HG03060 (cell line): ENCODE results near the gene ANKRD49.
"Not testable (repeated sequence)": the region's sequence is repeated elsewhere in the genome, so short reads cannot be mapped to it uniquely, and the experiment has no call there.

ENCODE experiments used
- ATAC-seq: cut with Tn5 transposase; IDR thresholded peaks from one replicate; pipeline ENCODE4 v1.9.1; 2021; ENCODE audit warnings: low read depth, moderate number of reproducible peaks; ENCODE audit not compliant: unreplicated experiment

ANKRD49 gene

DNA sequence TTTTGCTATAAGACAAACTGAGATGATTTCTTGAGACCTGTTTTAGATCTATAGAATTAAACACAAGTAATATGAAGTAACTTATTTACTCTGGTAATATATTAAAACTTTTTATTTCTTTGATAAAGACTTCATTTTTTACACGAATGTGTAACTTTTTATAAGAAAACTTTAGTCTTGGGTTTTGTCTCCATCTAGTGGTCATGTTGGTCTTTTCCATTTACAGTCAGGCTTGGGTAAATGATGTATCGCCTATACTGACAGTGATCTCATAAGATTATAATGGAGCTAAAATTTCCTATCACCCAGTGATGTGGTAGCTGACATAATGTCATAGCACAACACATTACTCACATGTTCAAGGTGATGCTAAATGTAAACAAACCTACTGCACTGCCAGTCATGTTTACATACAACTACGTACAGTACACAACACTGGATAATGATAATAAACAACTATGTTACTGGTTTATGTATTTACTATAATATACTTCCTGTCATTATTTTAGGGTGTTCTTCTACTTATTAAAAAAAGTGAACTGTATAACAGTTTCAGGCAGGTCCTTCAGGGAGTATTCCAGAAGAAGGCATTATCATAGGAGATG lies 11.0 kb downstream of the ANKRD49 start:
- ATAC-seq = no peak

DNA sequence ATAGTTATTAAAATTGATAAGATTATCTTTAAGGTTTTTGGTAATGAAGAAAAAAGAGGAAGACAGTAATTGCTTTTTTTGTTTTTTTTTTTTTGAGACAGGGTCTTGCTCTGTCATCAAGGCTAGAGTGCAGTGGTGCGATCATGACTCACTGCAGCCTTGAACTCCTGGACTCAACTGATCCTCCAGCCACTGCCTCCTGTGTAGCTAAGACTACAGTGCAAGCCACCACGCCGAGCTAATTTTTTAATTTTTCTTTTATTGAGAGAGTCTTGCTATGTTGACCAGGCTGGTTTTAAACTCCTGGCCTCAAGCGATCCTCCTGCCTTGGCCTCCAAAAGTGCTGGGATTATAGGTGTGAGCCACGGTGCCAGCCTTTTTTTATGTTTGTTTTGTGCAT lies 12.7 kb downstream of the ANKRD49 start:
- ATAC-seq = not testable (repeated sequence)

DNA sequence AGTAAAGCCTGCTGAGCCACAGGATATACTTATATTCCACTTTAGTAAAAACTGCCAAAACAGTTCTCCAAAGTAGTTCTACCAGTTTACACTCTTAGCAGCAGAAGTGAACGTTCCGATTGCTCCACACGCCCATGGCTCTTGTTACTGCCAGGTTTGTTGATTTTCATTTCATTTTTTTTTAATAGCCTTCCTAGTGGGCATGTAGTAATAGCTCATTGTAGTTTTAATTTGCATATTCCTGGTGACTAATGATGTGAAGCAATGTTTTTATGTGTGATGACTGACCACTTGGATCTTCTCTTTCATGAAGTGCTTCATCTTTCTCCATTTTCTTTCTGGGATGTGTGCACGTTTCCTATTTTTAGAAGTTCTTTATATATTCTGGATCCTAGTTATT lies 13.7 kb downstream of the ANKRD49 start:
- no peak for ATAC-seq

DNA sequence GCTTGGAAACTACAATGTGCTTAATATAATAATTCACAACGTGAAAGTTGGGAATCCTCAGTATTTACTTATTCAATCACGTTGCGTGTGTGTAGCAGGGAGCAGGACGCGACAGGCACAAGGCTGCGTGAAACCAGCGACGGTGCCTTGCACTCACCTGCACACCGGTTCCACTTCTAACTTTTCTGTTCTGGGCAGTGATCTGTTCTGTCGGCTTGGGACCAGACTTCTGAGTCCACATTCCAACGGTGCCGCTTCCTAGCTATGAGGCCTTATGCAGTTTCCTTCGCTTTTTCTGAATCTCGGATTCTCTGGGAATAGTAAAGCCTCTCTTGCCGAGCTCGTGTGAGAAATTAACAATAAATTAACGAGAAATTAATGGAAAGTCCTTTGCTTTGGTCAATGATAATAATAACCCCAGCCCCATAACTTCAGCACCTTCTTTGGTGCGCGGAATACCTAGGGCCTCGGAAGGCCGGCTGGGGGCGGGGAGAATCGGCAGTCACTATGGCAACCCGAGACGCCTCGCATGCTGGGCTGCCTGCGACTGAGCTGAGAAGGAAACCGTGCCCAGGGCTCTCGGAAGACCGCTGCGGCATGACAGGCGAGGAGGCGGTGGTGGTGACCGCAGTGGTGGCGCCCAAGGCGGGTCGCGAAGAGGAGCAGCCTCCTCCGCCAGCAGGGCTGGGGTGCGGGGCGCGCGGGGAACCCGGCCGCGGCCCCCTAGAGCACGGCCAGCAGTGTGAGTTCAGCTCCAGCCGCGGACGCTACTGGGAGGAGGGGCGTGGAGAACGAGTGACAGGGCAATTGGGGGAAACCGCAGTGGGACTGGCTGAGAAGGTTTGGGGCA lies 18.4 kb downstream of the ANKRD49 start, which contains the start of gene C11orf97:
Gene C11orf97 (plus strand): TSS at position 530 of the 850 bp plus-strand sequence. CDS start 68 bp downstream, at position 598.
- no peak for ATAC-seq

DNA sequence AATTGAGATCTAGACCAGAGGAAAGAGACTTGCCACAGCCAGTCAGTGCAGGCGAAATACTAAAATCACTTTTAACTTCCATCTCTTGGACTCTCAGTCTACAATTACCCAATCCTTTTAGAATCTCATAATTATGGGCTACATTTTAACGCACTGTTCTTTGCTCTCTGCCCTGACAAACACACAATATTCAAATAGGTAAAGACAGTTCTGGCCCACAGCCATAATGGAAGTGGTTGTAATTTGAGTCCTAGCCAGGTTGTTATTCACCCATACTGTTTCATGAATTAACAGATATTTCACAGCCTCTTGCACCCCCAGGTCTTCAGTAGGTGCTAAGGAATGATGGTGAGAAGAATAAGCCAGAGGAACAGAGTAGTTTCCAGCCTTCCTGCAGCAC lies 19.3 kb downstream of the ANKRD49 start:
- no peak for ATAC-seq

DNA sequence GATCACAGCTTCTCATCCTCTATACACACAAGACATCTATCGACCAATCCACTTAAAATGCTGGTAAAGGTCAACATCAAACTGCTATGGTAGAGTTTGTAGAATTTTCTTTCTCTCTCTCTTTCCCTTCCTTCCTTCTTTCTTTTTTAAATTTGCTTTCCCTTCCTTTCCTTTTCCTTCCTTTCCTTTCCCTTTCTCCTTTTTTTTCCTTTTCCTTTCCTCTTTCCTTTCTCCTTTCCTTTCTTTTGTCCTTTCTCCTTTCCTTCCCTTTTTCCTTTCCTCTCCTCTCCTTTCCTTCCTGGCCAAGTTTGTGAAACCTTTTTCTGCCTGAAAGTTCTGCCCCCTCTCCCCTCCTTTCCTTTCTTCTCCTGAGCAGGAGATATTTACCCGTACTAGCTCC lies 21.6 kb downstream of the ANKRD49 start:
- ATAC-seq = no peak

DNA sequence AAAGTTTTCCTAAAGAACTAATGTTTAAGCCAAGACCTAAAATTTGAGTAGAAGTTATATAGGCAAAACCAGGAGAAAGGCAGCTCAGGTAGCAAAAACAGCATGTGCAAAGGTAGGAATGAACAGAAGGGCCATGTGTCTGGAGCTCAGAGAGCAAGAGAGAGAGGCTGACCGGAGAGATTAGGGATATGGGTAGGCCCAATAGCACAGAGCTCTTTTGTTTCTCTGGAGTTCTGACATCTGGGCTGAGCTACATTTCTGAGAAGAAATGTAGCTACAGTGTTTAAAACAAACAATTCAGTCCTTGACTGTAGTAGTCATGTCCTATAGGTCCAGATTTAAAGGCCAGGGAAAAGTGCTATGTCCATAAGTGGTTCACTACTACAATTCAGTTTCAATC lies 22.9 kb downstream of the ANKRD49 start:
- no peak for ATAC-seq

DNA sequence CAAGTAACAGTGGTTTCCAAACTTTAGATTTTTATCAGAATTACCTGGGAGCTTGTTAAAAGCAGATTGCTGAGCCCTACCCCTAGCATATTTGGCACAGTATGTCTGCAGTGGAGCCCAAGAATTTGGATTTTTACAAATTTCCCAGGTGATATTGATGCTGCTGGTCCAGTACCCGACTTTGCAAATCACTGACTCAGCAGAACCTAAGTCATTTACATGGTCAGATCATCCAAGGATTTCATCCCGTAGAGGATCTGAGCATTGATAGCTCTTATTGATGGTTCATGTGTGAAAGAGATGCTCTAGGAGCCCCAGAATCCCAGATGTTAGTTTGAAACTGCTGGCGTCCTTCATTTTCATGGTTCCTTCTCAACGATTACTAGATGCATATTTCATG lies 24.5 kb downstream of the ANKRD49 start:
- ATAC-seq = no peak

DNA sequence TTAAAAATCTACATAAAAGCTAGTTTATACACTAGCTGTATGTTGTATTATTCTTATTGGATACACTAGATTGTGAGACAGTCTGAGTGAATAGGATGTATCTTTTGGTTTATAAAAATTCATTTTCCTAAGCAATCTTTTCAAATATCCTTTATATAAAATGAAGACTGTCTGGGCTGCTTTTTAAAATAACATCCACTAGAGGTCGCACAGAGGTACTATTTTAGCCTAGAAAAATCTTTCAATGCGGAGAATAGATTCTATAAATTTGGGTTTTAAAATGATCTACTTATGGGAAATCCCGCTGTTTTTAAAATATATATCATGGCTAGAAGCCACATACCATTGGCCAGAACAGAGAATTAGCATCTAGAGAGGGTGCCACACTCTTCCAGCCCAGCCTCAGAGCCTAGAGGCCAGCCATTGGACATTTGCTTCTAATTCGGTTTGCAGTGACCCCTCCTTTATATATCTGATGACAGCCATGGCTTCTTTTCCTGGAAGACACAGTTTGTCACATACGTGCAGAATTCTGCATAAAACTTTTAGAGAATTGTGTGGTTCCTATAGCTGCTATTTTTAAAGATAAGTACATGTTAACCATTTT lies 25.8 kb downstream of the ANKRD49 start:
- no peak for ATAC-seq

DNA sequence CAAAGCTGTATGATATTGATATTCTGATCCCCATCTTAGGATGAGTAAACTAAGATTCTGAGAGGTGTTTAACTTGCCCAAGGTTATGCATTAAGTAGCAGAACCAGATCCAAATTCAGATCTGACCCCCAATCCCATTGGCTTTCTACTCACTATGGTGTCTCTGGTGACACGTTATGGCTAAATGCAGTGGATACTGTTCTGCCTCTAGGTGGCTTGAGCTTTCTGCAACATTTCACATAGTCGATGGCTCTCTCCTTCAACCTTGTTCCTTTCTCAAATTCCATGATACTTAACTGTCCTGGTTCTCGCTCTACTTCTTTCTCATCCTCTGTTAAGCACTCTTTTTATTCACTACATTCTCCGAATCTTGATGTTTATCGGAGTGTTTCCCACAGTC lies 27.9 kb downstream of the ANKRD49 start:
- no peak for ATAC-seq

DNA sequence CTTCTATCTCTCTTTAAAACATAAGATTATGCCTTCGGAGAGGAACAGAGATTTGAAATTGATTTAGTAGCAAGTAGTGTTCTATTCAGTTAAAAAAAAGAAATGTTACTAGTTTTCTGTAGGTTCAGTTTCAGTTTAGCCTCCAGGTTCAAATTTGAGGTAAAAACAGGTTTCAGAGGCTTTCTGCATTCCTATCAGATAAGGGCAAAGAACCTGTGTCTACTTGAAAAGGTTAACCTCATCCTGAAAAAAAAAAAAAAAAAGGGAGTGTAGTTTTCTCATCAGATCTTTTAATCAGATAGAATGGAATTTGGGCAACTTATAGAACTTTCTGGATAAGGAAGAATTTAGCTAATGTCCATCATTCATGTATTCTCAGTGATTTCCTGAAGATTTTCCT lies 30.6 kb downstream of the ANKRD49 start:
- no peak for ATAC-seq

DNA sequence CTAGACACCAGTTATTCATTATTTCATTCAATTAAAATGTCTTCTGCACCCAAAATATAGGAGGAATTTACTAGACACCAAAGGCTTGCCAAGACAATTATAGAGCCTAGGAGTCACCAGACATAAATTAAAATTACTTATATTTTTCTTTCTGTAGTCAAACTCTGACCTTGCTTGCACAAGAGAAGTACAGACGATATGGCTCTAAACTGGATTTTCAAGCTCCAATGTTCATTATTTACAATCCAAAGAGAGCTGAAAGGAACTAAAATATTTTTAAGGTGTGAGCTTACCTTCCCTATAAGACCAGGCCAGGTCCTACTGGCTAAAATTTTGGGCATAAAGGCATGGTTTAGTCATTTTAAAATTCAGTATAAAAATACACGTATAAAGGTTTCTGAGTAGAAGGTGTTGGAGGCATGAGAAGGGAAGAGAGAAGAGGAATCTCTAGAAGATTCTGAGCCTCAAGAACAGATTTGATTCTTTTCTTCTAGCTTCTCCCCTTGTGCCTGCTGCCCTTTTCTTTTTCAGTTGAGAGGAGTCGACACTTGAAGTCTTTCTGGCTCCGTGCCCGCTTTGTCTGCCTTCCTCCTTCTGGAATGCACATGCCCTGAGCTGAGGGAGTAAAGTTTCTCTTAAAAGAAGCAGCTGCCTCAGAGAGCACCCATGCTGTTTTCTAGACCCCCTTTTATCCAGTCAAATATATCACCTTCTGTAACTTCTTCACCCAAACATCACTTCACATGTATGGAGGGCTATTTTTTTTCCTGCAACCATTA lies 32.0 kb downstream of the ANKRD49 start:
- ATAC-seq = no peak

DNA sequence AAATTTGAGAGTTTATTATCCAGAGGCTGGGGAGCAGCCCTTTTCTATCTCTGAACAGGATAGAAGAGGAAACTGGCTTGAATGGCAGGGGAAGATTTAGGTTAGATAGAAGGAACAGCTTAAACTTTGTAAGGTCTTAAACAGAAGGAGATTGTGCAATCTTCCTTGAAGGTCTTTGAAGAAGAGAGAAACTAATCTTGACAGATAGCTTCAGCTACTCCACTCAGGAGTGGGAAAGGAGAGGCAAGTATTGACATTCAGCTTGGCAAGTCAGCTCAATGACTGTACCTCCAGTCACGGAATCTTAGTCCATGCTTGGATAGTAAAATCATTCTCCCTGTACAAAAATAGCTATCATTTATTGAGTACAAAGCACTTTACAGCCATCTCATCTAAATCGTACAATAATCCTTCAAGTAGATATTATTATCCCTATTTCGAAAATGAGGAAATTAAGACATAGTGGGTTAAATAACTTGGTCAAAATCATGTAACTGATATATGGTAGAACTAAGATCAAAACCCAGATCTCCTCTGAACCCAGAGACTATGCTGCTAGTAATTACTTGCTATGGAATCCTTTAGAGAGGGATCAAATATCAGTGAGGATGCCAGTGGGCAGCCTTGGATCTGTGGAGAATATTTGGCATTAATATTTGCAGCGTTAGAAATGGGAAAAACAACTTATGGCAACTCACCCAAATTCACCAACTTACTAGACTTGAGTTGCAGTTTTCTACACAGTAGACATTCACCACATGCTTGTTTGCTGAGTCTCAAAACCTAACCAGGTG lies 33.1 kb downstream of the ANKRD49 start:
- ATAC-seq = no peak

DNA sequence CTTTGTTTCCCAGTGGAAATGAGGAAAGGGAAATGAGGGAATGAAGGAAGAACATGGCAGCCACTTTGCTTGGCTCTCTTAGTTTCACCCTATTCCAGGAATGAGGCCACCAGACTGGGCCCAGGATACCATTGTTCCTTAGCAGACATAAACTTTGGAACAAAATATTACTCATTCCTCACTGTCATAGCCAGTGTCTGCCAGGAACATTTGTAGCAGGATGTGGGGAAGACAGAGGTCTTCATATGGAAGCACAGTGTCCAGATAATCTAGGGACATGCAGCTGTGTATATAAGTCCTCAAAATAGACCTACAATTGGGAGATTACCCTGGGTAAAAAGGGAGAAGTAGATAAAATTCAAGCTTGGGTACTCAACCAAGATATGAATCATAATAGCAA lies 34.8 kb downstream of the ANKRD49 start:
- ATAC-seq = no peak

DNA sequence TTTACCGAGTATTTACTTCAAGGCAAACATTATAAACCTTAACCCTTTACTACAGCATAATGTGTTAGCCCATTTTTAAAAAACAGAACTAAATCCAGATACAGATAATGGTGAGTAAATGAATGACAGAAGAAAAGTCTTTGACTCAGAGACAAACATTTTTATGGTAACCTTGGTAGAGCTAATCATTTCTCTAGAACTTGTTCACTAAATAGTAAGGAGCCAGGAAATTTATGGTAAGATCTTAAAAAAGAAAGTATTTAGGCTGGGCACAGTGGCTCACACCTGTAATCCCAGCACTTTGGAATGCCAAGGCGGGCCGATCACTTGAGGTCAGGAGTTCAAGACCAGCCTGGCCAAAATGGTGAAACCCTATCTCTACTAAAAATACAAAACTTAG lies 38.4 kb downstream of the ANKRD49 start:
- ATAC-seq = no peak

DNA sequence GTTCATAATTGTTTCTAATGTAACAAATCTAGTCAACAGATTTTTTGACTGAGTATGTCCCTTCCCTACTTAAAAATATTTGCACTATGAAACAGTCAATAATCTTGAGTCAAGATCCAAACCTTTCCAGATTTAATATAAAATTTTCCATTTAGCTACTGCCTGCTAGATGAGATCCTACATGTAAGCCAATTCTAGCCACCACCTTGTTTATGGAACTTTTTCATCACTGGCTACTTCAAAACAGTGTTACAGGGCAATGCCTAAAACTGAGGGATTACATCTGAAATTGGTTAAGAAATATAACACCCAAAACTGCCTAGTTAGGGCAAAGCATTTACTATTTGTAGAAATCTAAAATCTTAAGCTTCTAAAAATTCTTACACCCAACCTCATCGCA lies 39.4 kb downstream of the ANKRD49 start:
- no peak for ATAC-seq

DNA sequence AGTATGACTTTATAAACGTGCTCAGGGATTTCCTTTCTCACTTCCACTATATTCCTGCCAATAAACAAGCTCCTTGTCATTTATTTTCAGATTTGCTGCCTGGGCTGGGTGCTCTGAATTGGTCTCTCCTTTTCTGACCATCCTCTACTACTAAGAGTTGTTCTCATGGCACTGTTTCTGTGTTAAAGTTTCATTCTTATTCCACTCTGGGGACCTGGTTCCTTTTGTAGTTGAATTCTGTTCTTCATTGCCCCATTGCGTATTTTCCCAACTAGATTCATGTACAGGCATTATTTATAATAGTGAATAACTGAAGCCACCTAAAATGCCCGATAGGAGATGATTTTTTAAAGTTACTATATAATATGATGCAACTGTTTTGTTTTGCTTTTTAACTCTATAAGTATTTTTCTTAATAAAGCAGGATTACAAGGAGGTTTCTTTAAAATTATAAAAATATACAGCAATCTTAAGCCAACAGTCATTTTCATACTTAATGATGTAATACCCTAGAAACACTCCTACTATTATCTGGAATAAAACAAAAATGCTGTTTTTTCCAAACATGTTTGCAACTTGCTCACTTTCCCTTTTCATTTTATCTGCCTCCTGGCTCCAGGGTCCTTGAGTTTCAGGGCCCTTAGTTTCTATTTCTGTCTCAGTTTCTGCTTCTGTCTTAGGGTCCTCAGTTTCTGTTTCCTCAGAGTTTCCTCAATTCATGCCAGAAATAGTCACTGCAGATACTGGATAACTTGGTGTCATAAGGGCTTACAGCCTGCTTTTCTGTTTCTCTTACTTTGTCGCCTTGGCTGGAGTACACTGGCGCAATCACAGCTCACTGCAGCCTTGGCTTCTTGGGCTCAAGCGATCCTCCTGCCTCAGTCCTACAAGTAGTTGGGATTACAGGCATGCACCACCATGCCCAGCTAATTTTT lies 40.2 kb downstream of the ANKRD49 start:
- ATAC-seq = no peak

DNA sequence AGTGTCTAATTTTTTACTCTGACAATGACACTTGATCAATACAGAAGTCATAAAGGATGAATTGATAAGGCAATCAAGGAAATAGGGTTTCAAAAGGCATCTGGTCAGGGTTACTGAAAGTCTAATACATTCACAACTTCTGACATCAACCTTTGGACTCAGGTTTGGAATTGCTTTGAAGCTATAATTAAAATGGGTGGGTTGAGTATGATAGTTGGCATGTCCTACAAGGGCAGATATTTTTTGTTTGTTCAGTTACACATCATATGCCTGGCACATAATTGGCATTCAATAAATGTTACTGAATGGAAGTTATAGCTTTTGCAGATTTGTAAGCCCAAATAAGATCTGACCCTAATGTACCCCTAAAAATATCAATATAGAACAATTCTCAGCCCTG lies 42.6 kb downstream of the ANKRD49 start:
- ATAC-seq = no peak

DNA sequence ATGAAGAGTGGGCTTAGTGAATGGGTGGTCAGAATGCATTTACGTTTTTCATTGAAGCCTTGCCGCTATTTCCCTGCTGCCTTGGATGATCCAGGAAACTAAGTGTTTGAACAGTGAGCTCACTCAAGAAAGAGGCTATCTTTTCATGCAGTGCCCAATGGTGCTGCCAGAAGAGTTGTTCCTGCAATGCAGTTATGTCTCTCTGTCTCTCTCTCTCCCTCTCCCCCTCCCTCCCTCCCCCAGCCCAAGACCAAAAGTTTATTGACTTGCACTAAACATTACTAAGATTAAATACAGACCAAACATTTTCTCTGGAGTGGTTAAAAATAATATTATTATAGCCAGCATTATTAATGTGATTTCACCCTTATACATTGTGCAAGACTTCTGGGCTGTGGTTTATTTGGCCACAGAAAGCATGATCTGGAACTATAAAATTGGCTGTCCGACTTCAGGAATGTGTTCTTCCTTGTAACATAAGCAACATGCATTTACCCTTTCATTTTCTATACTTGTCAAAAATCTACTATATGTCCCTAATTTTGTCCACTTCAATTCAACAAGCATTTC lies 43.3 kb downstream of the ANKRD49 start:
- ATAC-seq = no peak
